ENCODE data around the gene RPTN.

Gene RPTN

GRCh38 chr1:152188673-152189591 lies 29.9 kb upstream of the RPTN start:
- TF ChIP-seq, protein P1, sequence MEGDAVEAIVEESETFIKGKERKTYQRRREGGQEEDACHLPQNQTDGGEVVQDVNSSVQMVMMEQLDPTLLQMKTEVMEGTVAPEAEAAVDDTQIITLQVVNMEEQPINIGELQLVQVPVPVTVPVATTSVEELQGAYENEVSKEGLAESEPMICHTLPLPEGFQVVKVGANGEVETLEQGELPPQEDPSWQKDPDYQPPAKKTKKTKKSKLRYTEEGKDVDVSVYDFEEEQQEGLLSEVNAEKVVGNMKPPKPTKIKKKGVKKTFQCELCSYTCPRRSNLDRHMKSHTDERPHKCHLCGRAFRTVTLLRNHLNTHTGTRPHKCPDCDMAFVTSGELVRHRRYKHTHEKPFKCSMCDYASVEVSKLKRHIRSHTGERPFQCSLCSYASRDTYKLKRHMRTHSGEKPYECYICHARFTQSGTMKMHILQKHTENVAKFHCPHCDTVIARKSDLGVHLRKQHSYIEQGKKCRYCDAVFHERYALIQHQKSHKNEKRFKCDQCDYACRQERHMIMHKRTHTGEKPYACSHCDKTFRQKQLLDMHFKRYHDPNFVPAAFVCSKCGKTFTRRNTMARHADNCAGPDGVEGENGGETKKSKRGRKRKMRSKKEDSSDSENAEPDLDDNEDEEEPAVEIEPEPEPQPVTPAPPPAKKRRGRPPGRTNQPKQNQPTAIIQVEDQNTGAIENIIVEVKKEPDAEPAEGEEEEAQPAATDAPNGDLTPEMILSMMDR (IDR thresholded peaks at IDR 0.05; ENCODE audit: low read depth, low read length) = peak; percentile 62
- H3K4me3 ChIP-seq (ENCODE audit: low read depth, low read length) = no peak overlapping the region

GRCh38 chr1:152186556-152187285 lies 27.7 kb upstream of the RPTN start:
- TF ChIP-seq, protein P1 (IDR thresholded peaks at IDR 0.05; ENCODE audit: low read depth, low read length) = no peak
- H3K4me3 ChIP-seq (ENCODE audit: low read depth, low read length) = no peak overlapping the region

- H3K4me3 ChIP-seq (ENCODE audit: low read depth, low read length) = no peak overlapping the region
- TF ChIP-seq, protein P1 (IDR thresholded peaks at IDR 0.05; ENCODE audit: low read depth, low read length) = peak; percentile 59
These were observed 26.7 kb upstream of the RPTN start for GRCh38 chr1:152185544-152186391.

DNA sequence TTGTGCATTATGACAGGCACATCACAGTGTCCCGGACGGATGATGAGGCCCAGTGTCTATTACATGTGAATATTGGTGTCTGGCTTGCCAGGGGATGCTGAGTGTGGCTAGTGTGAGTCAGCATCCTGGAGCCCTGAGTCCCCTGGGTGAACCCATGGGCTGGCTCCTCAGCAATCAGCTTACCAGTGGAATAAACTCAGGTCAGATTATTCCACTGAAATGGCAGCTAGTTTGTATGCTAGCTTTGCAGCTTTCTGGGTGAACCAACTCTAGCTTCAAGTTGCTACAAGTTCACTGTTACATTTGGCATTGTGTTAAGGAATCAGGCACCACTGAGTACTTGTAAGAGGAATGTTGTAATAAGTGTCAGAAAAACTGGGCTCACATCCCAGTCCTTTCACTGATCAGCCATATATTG lies 23.9 kb upstream of the RPTN start:
- H3K4me3 ChIP-seq (ENCODE audit: low read depth, low read length) = no peak overlapping the region
- TF ChIP-seq, protein P1 (IDR thresholded peaks at IDR 0.05; ENCODE audit: low read depth, low read length) = no peak

DNA sequence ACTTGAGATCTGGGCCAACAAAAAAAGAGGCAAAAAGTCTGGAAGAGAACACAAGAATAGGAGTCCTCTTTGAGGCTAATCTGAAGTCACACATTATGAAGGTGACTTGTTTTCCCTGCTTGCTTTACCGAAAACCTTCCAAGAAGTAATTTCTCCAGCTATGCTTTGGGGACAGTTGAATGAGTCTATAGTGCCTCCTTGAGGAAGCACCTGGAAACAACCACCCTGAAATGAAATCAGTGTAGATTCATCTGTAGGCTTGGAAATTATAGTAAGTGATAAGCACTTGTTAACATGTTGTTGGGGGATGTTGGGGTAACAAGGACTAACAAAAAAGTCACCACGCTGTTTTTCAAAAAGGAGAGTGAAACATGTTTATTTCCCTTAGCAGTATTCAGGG lies 23.4 kb upstream of the RPTN start:
- H3K4me3 ChIP-seq (ENCODE audit: low read depth, low read length) = no peak overlapping the region
- TF ChIP-seq, protein P1 (IDR thresholded peaks at IDR 0.05; ENCODE audit: low read depth, low read length) = no peak

DNA sequence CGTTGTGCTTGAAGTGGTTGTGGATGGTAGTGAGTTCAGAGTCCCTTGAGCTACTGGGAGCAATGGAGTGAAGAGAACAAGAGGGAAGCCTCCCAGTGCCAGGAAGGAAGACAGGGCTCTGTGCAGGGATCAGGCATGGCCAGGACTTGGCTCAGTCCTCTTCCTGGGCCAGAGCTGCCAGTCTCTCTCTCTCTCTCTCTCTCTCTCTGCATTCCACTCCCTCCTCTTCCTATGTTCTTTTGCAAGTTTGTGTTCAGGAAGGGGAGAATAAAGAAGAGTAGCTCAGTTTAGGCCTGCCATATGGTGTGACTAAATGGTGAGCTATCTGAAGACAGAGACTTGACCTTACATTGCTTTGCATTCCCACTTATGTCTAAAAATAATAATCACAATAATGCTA lies 20.5 kb upstream of the RPTN start:
- no peak overlapping the region for H3K4me3 ChIP-seq (ENCODE audit: low read depth, low read length)
- TF ChIP-seq, protein P1 (IDR thresholded peaks at IDR 0.05; ENCODE audit: low read depth, low read length) = no peak
